Measurements from ENCODE around the gene AKIP1.

- TF ChIP-seq POLR2A (IDR thresholded peaks at IDR 0.05), result no peak
- no peak for TF ChIP-seq CTCF (IDR thresholded peaks at IDR 0.05)
These were observed 42.9 kb upstream of the AKIP1 start for GRCh38 chr11:8867931-8868631.

Measured in transverse colon (tissue), 3 donors.